ENCODE data around the gene SART3.

SART3 gene

DNA sequence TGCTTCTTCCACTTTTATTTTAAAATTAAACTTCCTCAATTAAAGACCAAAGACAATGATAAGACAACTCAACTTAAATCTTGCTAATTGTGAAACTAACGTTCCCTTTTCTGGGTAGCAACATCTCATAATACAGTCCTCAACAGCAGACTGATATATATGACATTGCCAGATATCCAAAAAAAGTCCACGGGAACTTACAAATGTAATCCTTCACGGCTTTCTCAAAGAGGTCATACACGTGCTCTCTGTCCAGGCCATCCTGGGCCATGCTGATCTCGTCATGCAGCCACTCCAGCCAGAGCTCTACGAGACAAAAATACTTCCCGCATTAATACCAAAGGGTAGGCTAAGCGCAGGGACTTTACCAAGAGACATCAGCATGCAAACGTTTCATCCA is 13.3 kb downstream of the SART3 start:
- H3K9me3 ChIP-seq (ENCODE audit: control insufficient read depth, insufficient read depth, low read length), result no peaks in the 10 kb centered on the region
- H3K27me3 ChIP-seq (ENCODE audit: control insufficient read depth, insufficient read depth, low read length), result no peaks in the 10 kb centered on the region
- no peaks in the 10 kb centered on the region for H3K4me1 ChIP-seq (ENCODE audit: control insufficient read depth, insufficient read depth, low read length)
- peaks cover 37% of the 10 kb centered on the region for H3K36me3 ChIP-seq (ENCODE audit: control insufficient read depth, insufficient read depth, low read length)
- H3K9ac ChIP-seq (ENCODE audit: low read depth, low read length), result no peak overlapping the region
- no peak overlapping the region for H3K4me3 ChIP-seq (ENCODE audit: low read depth, low read length)

DNA sequence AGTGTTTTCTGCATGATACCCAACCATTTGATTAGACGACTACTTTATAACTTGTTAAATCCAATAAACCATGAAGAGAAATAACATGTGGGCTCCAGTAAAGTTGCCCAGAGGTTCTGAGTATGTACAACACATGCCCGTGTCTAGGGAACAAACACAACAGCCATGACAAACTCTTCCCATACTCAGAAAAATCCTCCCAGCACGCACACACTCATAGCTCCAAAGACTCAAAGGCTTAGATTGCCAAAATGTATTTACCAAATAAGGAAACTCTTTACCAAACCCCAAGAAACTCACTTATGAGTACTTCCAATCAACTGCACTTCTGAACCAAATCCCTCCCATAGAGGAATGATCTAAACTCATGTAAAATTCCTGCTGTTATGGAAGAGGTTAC is 17.3 kb downstream of the SART3 start:
- peaks cover 33% of the 10 kb centered on the region for H3K36me3 ChIP-seq (ENCODE audit: control insufficient read depth, insufficient read depth, low read length)
- H3K27me3 ChIP-seq (ENCODE audit: control insufficient read depth, insufficient read depth, low read length), result no peaks in the 10 kb centered on the region
- H3K4me3 ChIP-seq (ENCODE audit: low read depth, low read length), result no peak overlapping the region
- no peak overlapping the region for H3K9ac ChIP-seq (ENCODE audit: low read depth, low read length)
- no peaks in the 10 kb centered on the region for H3K4me1 ChIP-seq (ENCODE audit: control insufficient read depth, insufficient read depth, low read length)
- no peaks in the 10 kb centered on the region for H3K9me3 ChIP-seq (ENCODE audit: control insufficient read depth, insufficient read depth, low read length)

DNA sequence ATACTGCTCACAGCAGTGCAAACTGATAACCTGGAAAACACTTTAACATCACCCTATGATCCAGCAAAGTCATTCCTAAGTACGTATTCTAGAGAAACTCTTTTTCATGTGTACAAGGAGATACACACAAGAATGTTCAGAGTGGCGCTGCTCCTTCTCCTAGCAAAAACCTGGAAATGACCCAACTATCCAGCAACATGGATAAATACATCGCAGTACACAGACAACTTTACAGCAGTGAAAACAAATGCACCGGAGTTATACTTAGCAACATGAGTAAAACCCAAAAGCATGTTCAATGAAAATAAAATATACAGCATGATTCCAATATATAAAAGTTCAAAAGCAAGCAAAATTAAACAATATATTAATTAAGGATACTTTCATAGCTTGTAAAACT is 18.7 kb downstream of the SART3 start:
- Histone ChIP-seq H3K4me3 (ENCODE audit: low read depth, low read length) (no peak overlapping the region), H3K36me3 (ENCODE audit: control insufficient read depth, insufficient read depth, low read length) (peaks cover 33% of the 10 kb centered on the region), H3K4me1 (ENCODE audit: control insufficient read depth, insufficient read depth, low read length) (no peaks in the 10 kb centered on the region), H3K9me3 (ENCODE audit: control insufficient read depth, insufficient read depth, low read length) (no peaks in the 10 kb centered on the region), H3K9ac (ENCODE audit: low read depth, low read length) (no peak overlapping the region), H3K27me3 (ENCODE audit: control insufficient read depth, insufficient read depth, low read length) (no peaks in the 10 kb centered on the region)

DNA sequence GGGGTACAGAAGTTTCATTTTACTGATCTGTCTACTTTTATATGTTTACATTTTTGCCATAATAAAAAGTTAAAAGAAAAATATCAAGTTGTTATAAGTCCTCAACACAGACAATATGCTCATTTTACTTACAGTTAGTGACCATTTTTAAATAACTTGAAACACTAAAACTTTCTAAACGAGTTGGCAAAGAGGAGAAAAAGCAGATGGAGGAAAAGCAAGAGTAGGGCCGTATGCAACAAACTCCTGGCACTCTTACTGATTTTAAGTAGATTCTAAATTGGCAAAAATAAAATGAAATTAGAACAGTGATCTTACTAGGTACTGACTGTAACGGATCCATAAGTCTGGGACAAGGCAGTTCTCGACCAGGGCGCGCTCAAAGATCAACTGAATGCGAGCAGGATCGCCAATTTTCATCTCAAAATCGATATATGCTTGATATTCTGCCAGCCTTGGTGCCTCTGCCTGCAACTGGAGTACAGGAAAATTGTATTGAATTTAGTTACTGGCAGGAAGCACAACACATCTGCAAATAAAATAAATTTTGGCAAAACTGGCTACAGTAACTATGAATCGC is 22.3 kb downstream of the SART3 start:
- no peaks in the 10 kb centered on the region for H3K27me3 ChIP-seq (ENCODE audit: control insufficient read depth, insufficient read depth, low read length)
- H3K36me3 ChIP-seq (ENCODE audit: control insufficient read depth, insufficient read depth, low read length), result peaks cover 30% of the 10 kb centered on the region
- H3K4me1 ChIP-seq (ENCODE audit: control insufficient read depth, insufficient read depth, low read length), result no peaks in the 10 kb centered on the region
- no peaks in the 10 kb centered on the region for H3K9me3 ChIP-seq (ENCODE audit: control insufficient read depth, insufficient read depth, low read length)
- no peak overlapping the region for H3K4me3 ChIP-seq (ENCODE audit: low read depth, low read length)
- no peak overlapping the region for H3K9ac ChIP-seq (ENCODE audit: low read depth, low read length)

DNA sequence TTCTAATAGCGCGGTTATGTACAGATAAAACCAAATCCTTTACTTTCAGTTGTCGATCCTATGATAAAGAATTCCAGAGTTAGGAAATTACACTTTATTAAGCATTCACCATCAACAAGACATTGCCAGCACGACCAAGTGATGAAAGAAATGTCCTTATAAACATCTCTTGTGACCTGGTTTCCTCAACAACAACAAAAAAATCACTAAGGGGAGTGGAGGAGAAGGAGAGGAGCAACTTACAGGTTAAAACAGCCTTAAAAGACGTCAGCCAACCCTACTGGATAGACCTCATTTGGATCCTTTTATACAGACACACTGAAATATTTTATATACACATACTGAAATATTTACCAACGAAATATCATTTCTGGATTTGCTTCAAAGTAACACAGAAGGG is 22.8 kb downstream of the SART3 start:
- Histone ChIP-seq H3K9ac (ENCODE audit: low read depth, low read length) (no peak overlapping the region), H3K36me3 (ENCODE audit: control insufficient read depth, insufficient read depth, low read length) (peaks cover 28% of the 10 kb centered on the region), H3K4me1 (ENCODE audit: control insufficient read depth, insufficient read depth, low read length) (no peaks in the 10 kb centered on the region), H3K27me3 (ENCODE audit: control insufficient read depth, insufficient read depth, low read length) (no peaks in the 10 kb centered on the region), H3K9me3 (ENCODE audit: control insufficient read depth, insufficient read depth, low read length) (no peaks in the 10 kb centered on the region), H3K4me3 (ENCODE audit: low read depth, low read length) (no peak overlapping the region)

DNA sequence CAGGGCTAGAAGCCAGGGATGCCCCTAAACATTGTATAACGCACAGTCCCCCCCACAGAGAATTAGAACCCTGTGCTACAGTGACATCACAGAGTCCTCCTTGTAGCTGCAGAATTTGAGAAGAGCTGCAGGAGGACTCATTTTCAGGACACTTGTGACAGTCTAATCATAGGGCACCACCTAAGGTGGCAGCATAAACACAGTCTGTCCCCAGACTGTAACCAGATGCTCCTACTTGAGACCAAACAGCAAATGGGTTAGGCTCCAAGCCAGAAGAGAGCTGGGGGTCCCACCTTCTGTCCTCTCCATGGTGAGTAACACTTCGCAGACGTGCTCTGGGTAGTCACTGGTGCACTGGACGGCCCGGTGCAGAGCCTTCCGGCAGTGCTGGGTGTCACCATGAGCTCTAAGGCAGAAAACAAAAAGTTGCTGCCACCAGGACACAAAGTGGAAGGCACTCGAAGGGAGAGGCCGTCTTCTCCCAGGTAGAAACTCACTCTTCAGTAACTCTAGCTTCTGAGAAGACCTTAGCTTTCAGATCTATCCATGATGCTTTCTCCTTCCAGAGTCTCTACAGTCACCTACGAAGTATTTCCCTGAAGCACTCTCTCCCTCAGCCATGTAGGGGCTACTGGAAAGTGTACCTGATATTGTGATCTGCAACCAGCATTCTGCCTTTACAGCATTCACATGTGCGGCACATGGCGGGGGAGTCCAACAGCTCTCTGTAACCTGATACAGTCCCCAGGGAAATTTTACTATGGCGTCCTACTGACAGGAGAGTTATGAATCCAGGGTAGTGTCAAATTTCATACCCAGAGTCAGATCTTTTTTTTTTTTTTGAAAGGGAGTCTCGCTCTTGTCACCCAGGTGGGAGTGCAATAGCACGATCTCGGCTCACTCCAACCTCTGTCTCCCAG is 28.8 kb downstream of the SART3 start:
- Histone ChIP-seq H3K27me3 (ENCODE audit: control insufficient read depth, insufficient read depth, low read length) (no peaks in the 10 kb centered on the region), H3K9ac (ENCODE audit: low read depth, low read length) (no peak overlapping the region)

DNA sequence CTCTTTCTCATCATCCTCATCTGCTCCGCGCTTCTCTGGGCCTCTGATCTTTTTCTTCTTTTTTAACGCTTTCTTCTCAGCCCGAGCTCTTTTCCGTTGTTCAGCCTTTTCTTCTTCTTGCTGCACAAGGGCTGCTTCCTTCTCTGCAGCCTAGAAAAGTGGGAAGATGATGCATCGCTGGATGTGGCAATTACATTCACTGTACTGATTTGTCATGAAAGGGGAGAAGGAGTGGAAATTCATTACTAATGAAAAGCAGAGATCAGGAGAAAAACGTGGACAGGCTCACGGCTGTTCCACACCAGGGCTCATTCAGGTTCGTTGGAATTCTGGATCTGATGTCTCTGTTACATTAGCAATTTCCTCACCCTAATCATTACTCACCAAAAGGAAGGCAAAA is 30.8 kb downstream of the SART3 start:
- Histone ChIP-seq H3K9ac (ENCODE audit: low read depth, low read length) (no peak overlapping the region), H3K27me3 (ENCODE audit: control insufficient read depth, insufficient read depth, low read length) (no peaks in the 10 kb centered on the region), H3K4me1 (ENCODE audit: control insufficient read depth, insufficient read depth, low read length) (no peaks in the 10 kb centered on the region), H3K36me3 (ENCODE audit: control insufficient read depth, insufficient read depth, low read length) (peaks cover 62% of the 10 kb centered on the region), H3K9me3 (ENCODE audit: control insufficient read depth, insufficient read depth, low read length) (no peaks in the 10 kb centered on the region), H3K4me3 (ENCODE audit: low read depth, low read length) (no peak overlapping the region)

More for the DNA sequence above, 28.8 kb downstream of the SART3 start:
- H3K4me3 ChIP-seq (ENCODE audit: low read depth, low read length), result no peak overlapping the region
- no peaks in the 10 kb centered on the region for H3K4me1 ChIP-seq (ENCODE audit: control insufficient read depth, insufficient read depth, low read length)
- H3K9me3 ChIP-seq (ENCODE audit: control insufficient read depth, insufficient read depth, low read length), result no peaks in the 10 kb centered on the region
- peaks cover 60% of the 10 kb centered on the region for H3K36me3 ChIP-seq (ENCODE audit: control insufficient read depth, insufficient read depth, low read length)

DNA sequence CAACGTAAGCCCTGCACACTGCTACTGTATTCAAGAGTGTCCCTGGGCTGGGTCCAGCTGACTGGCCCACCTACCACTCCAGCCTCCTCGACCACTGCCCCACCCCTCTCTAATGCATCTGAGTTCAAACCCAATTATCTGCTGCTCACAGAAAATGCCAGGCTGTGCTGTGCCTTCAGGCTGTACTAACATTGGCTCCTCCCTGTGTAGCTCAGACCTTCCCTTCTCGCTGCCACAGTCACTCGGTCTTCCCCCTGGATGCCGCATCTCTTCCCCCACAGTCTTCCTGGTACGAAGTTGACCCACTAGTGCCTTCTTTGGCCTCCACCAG is 33.8 kb downstream of the SART3 start:
- Histone ChIP-seq H3K9me3 (ENCODE audit: control insufficient read depth, insufficient read depth, low read length) (no peaks in the 10 kb centered on the region), H3K4me1 (ENCODE audit: control insufficient read depth, insufficient read depth, low read length) (no peaks in the 10 kb centered on the region), H3K4me3 (ENCODE audit: low read depth, low read length) (no peak overlapping the region), H3K27me3 (ENCODE audit: control insufficient read depth, insufficient read depth, low read length) (no peaks in the 10 kb centered on the region), H3K36me3 (ENCODE audit: control insufficient read depth, insufficient read depth, low read length) (peaks cover 75% of the 10 kb centered on the region), H3K9ac (ENCODE audit: low read depth, low read length) (no peak overlapping the region)

DNA sequence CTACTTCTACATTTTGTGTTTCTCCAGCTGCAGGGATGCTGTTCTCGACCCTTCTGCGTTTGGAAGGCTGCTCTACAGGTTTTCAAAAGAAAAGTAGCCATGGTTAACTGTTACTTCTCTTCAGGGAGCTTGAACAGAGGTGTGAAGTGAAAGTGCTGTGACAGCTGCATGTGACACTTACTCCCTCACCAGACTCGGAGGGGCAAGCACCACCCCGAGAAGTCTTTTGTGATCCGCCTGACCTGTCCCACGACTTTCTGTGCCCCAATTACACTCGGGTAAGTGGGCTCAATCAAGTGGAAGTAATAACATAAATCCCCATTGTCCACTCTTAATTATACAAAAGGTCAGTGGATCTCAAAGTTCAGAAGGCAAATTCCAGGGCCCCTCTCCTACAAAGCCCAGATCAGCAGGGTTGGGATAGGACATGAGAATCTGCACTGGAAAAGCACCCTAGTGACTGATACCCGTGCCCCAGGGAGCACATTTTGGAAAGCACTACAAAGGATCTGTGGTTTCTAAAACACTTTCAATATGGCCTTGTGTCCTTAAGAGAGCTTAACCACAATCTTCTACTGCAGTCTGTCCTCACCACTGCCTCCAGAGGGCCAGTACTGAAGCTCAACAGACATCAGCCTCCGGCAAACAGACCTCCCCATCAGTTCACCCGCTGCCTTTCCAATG is 34.3 kb downstream of the SART3 start:
- Histone ChIP-seq H3K4me3 (ENCODE audit: low read depth, low read length) (no peak overlapping the region), H3K9ac (ENCODE audit: low read depth, low read length) (no peak overlapping the region), H3K4me1 (ENCODE audit: control insufficient read depth, insufficient read depth, low read length) (no peaks in the 10 kb centered on the region), H3K36me3 (ENCODE audit: control insufficient read depth, insufficient read depth, low read length) (peaks cover 76% of the 10 kb centered on the region), H3K27me3 (ENCODE audit: control insufficient read depth, insufficient read depth, low read length) (no peaks in the 10 kb centered on the region), H3K9me3 (ENCODE audit: control insufficient read depth, insufficient read depth, low read length) (no peaks in the 10 kb centered on the region)

DNA sequence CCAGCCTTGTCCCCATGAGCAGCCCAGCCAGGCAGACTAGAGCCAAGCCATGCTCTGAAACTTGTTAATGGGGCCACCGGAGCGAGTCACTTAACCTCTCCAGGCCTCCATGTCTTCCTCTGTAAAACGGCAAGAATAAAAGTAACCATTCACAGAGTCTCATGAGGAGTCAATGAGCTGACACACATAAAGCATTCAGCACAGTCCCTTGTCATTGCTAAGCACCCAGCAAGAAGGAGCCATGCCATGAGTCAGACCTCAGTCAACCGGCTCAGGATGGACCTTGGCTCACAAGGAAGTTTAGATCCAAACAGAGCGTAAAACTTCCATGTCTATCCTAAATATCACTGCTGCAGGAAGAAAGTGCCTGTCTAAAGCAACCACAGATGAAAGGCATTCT is 35.3 kb downstream of the SART3 start:
- no peaks in the 10 kb centered on the region for H3K9me3 ChIP-seq (ENCODE audit: control insufficient read depth, insufficient read depth, low read length)
- H3K36me3 ChIP-seq (ENCODE audit: control insufficient read depth, insufficient read depth, low read length), result peaks cover 78% of the 10 kb centered on the region
- no peak overlapping the region for H3K4me3 ChIP-seq (ENCODE audit: low read depth, low read length)
- no peaks in the 10 kb centered on the region for H3K27me3 ChIP-seq (ENCODE audit: control insufficient read depth, insufficient read depth, low read length)
- H3K9ac ChIP-seq (ENCODE audit: low read depth, low read length), result no peak overlapping the region
- no peaks in the 10 kb centered on the region for H3K4me1 ChIP-seq (ENCODE audit: control insufficient read depth, insufficient read depth, low read length)

DNA sequence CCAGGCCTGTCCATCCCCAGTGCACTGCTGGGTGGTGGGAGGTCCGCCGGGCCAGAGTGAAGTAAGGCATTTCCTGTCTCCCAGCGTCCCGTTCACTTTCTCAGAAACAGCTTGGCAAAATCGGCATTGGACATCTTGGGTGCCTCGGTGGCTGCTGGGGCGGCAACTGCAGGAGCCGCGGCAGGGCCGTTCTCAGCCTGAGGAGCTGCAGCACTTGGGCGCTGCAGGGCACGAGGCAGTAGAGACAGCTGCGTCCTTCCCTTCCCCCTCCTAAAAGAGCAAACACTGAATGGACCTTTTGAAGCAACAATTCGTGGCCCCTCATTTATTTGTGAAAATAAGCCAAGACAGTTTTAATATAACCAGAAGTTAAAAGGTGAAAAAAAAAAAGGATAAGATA is 37.6 kb downstream of the SART3 start:
- Histone ChIP-seq H3K4me3 (ENCODE audit: low read depth, low read length) (no peak overlapping the region), H3K9ac (ENCODE audit: low read depth, low read length) (no peak overlapping the region), H3K27me3 (ENCODE audit: control insufficient read depth, insufficient read depth, low read length) (no peaks in the 10 kb centered on the region), H3K36me3 (ENCODE audit: control insufficient read depth, insufficient read depth, low read length) (peaks cover 75% of the 10 kb centered on the region), H3K4me1 (ENCODE audit: control insufficient read depth, insufficient read depth, low read length) (no peaks in the 10 kb centered on the region), H3K9me3 (ENCODE audit: control insufficient read depth, insufficient read depth, low read length) (no peaks in the 10 kb centered on the region)

DNA sequence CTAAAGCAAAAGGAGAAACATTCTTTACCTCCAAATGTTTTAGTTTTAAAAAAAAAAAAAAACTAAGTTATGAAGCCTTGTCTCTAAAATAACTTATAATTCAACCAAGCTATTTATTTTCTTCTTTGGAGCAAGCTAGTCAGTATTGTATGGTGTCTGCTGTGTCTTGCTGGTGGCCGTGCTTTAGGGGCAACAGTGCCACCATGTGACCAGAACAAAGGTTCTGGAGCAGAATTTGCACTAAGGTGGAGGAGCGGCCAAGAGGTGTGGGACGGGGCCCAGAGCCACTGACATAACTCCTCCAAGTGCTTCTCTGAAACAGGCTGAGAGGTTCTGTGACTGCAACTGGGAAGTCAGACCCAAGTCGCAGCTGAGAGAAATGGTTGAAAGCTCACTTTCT is 41.4 kb downstream of the SART3 start:
- Histone ChIP-seq H3K9me3 (ENCODE audit: control insufficient read depth, insufficient read depth, low read length) (no peaks in the 10 kb centered on the region), H3K9ac (ENCODE audit: low read depth, low read length) (no peak overlapping the region), H3K4me1 (ENCODE audit: control insufficient read depth, insufficient read depth, low read length) (peaks cover 6% of the 10 kb centered on the region), H3K4me3 (ENCODE audit: low read depth, low read length) (no peak overlapping the region), H3K36me3 (ENCODE audit: control insufficient read depth, insufficient read depth, low read length) (peaks cover 49% of the 10 kb centered on the region), H3K27me3 (ENCODE audit: control insufficient read depth, insufficient read depth, low read length) (no peaks in the 10 kb centered on the region)
